A673 (cell line): ENCODE results near the gene ADCY4. TPM values are rescaled to one million over a fixed set of nuclear protein-coding genes. Genes with fewer than 3 reads are reported as not detected.

Source experiments
- BruUV-seq: library from RNA; stranded (reverse); fragments of 400-500 nt; replicated peaks from 2 replicates; lab custom pipeline; 2021; lab: Mats Ljungman, UMichigan
- CTCF ChIA-PET: fragments of 300-600 bp; sonication (Branson Sonifier 250); formaldehyde crosslinking; loops from one replicate; lab custom pipeline; 2022; ENCODE audit warnings: antibody characterized with exemption; lab: Charles Lee
- POLR2A ChIA-PET: fragments of 300-600 bp; sonication (Branson Sonifier 250); formaldehyde crosslinking; loops from one replicate; lab custom pipeline; 2022; ENCODE audit warnings: antibody characterized with exemption; ENCODE audit not compliant: low non-redundant PET; lab: Charles Lee
- DNase-seq: peaks from one replicate; pipeline ENCODE4 v3.0.0-alpha.2; 2015; ENCODE audit warnings: low spot score
- H3K27ac ChIP-seq: fragments of 200-600 bp; sonication (generic); 2 replicates; pipeline ENCODE4 v1.5.1; 2016; ENCODE audit warnings: mixed run types, low read depth, mild to moderate bottlenecking, mixed read lengths, antibody characterized with exemption, low read length; ENCODE audit not compliant: poor library complexity, severe bottlenecking
- H3K27me3 ChIP-seq: fragments of 200-600 bp; sonication (generic); replicated peaks from 2 replicates; pipeline ENCODE4 v1.6.1; 2017; ENCODE audit warnings: mixed run types, low read depth, mild to moderate bottlenecking, mixed read lengths, antibody characterized with exemption, low read length; ENCODE audit not compliant: insufficient read depth, poor library complexity
- H3K36me3 ChIP-seq: fragments of 200-600 bp; sonication (generic); 2 replicates; pipeline ENCODE4 v1.6.1; 2016; ENCODE audit warnings: mixed run types, mild to moderate bottlenecking, mixed read lengths, antibody characterized with exemption, low read length; ENCODE audit not compliant: insufficient read depth, poor library complexity, severe bottlenecking
- H3K4me1 ChIP-seq: fragments of 200-600 bp; sonication (generic); 2 replicates; pipeline ENCODE4 v1.6.1; 2017; ENCODE audit warnings: mixed run types, mild to moderate bottlenecking, mixed read lengths, antibody characterized with exemption, low read length; ENCODE audit not compliant: insufficient read depth, poor library complexity, severe bottlenecking
- H3K4me3 ChIP-seq: fragments of 200-600 bp; sonication (generic); 2 replicates; pipeline ENCODE4 v1.5.1; 2016; ENCODE audit warnings: low read depth, mixed run types, mild to moderate bottlenecking, mixed read lengths, low read length; ENCODE audit not compliant: poor library complexity, severe bottlenecking
- H3K9me3 ChIP-seq: fragments of 200-600 bp; sonication (generic); 2 replicates; pipeline ENCODE4 v1.6.1; 2016; ENCODE audit warnings: mixed run types, low read depth, mild to moderate bottlenecking, mixed read lengths, antibody characterized with exemption, low read length; ENCODE audit not compliant: poor library complexity, severe bottlenecking
- CTCF ChIP-seq: fragments of 300-800, 200-600 bp; sonication (generic); conservative IDR thresholded peaks from 2 replicates; pipeline ENCODE4 v1.5.1; 2017; ENCODE audit warnings: low read depth, mild to moderate bottlenecking, antibody characterized with exemption, low read length, moderate library complexity, mixed read lengths
- EZH2 ChIP-seq: fragments of 200-600 bp; sonication (generic); IDR thresholded peaks from 2 replicates; pipeline ENCODE4 v1.6.1; 2017; ENCODE audit warnings: borderline replicate concordance, low read depth, mild to moderate bottlenecking, mixed read lengths, antibody characterized with exemption, low read length; ENCODE audit not compliant: poor library complexity, severe bottlenecking
- intact Hi-C: fragments of 100-400 bp; cut with micrococcal nuclease; formaldehyde crosslinking; loops from one replicate; pipeline ENCODE4 v1.10.0; 2022; ENCODE audit not compliant: unreplicated experiment
- total RNA-seq: library from RNA; stranded (reverse); gene quantifications from 2 replicates; pipeline ENCODE4 v1.2.3, GENCODE V29; 2021

ADCY4 gene
- total RNA-seq, 1 experiment from 2014 or later = 0.84 TPM

- intact Hi-C loops = no loop called here
- Histone ChIP-seq H3K4me3 (no peak overlapping the region), H3K9me3 (no peaks in the 10 kb centered on the region), H3K27ac (no peak overlapping the region), H3K4me1 (no peaks in the 10 kb centered on the region), H3K36me3 (no peaks in the 10 kb centered on the region), H3K27me3 (no peaks in the 10 kb centered on the region)
- DNase-seq = no peak
- BruUV-seq = no TSS peak
- TF ChIP-seq CTCF = no peak
- TF ChIP-seq EZH2 = no peak
- ChIA-PET POLR2A (no interaction called here), CTCF (no interaction called here)
These were observed 10.8 kb downstream of the ADCY4 start for GRCh38 chr14:24324024-24324423.

- no peaks in the 10 kb centered on the region for H3K36me3 ChIP-seq
- H3K4me1 ChIP-seq = no peaks in the 10 kb centered on the region
- no peaks in the 10 kb centered on the region for H3K9me3 ChIP-seq
- H3K27me3 ChIP-seq = no peaks in the 10 kb centered on the region
- H3K4me3 ChIP-seq = no peak overlapping the region
- POLR2A ChIA-PET = no interaction called here
- intact Hi-C loops = no loop called here
- TF ChIP-seq EZH2 (no peak), CTCF (no peak)
- BruUV-seq = no TSS peak
- H3K27ac ChIP-seq = no peak overlapping the region
- no peak for DNase-seq
- CTCF ChIA-PET = no interaction called here
These were observed 11.5 kb downstream of the ADCY4 start for GRCh38 chr14:24323341-24323740.

- intact Hi-C loops = no loop called here
- no peak overlapping the region for H3K4me3 ChIP-seq
- no peaks in the 10 kb centered on the region for H3K36me3 ChIP-seq
- ChIA-PET POLR2A (no interaction called here), CTCF (interaction anchor here (1.0 kb wide), 1 partner anchor 11 kb away, joined by 10 read pairs; no protein-coding TSS in a partner anchor)
- BruUV-seq = no TSS peak
- no peaks in the 10 kb centered on the region for H3K4me1 ChIP-seq
- TF ChIP-seq EZH2 (no peak), CTCF (no peak)
- H3K27me3 ChIP-seq = no peaks in the 10 kb centered on the region
- no peak for DNase-seq
- no peaks in the 10 kb centered on the region for H3K9me3 ChIP-seq
- H3K27ac ChIP-seq = no peak overlapping the region
These were observed 12.2 kb downstream of the ADCY4 start for GRCh38 chr14:24322672-24323071.
